GM11168 (cell line): ENCODE results near the gene OBP2B.
"Not testable (repeated sequence)": the region's sequence is repeated elsewhere in the genome, so short reads cannot be mapped to it uniquely, and the experiment has no call there.

Source experiments
- in situ Hi-C: fragments of 300-500 bp; cut with MboI; formaldehyde crosslinking; loops from one replicate; pipeline ENCODE4 v1.12.0; 2022; ENCODE audit warnings: low sequenced_read_pairs; ENCODE audit not compliant: unreplicated experiment

The OBP2B gene, protein sequence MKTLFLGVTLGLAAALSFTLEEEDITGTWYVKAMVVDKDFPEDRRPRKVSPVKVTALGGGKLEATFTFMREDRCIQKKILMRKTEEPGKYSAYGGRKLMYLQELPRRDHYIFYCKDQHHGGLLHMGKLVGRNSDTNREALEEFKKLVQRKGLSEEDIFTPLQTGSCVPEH

DNA sequence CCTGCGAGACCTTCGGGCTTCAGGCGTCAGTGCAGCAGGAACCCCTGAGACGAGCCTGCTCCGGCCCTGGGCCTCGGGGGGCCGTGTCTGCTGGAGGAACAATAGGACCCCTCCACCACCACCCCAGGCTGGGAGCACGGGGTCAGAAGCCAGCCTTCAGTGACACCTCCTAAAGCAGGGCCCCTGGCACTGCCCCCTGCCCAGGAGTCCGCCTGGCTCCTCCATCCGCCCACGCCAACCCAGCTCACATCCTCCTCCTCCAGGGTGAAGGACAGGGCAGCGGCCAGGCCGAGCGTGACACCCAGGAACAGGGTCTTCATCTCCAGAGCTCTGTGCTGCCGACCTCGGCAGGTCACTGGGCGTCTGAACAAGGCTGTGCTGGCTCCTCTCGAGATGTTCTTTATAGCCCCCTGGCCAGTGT, at the start of gene OBP2B:
Gene OBP2B, minus strand, starts transcription at position 371 of the 421 bp plus-strand sequence. Its CDS starts 51 bp downstream, at position 320.
- in situ Hi-C loops = not testable (repeated sequence)

DNA sequence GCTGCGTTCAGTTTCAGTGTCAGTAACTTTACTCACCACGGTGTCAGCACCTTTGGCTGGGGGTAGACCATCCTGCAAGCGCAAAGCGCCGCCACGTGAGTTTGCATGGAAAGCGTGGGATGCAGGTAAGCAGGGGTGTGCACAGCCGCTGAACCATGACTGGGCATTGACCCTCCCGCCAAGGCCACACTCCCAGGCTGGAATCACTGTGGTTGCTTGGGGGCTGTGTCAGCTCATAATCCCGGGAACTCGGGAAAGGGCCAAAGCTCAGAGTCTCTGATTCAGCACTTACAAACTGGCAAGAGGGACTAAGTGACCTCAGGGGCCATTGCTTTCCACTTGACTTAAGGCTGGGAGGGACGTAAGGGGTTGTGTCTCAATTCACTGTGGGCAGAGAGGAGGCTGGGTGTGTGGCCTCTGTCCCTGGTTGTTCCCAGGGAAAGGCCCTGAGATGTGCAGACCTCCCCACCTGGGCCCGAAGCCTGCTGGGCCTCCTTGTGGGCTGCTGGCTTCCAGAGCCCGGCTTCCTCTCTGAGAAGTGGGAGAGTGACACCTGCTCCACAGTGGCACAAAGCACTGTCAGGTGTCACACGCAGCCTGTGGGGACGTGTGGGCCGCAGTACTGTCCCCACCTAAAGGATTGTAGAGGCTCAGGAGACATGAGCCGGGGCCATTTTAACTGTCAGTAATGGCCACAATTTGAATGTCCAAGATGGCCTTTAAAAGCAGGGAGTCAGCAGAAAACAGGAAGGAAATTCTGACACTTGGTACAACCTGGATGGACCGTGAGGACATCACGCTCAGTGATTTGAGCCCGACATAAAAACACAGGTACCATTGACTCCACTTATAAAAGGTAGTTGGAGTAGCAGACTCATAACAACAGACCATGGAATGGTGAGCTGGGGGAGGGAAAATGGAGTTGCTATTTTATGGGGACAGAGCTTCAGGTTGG, 49.3 kb upstream of the OBP2B start:
- in situ Hi-C loops = no loop called here

DNA sequence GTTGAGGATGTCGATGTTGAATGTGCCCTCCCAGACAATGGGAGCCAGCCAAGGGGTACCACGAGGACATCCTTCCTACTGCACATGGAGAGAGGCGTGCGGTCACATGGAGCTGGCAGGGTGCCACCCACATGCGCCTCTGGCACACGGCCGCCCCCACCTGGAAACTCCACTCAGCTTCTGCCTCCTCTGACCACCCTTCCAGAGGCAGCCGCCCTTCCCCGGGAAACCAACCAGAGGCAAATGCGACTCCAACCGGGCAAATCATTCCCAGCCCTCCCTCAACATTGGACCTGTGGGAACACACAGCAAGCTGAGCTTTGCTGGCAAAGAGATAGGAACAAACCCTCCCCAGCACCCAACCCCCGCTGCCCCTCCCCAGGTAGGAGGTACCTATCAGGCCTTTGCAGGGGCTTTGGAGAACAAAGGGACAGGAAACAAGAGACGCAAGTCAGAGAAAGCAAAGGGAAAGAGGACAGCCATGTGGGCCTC, 48.5 kb upstream of the OBP2B start:
- in situ Hi-C loops = no loop called here

DNA sequence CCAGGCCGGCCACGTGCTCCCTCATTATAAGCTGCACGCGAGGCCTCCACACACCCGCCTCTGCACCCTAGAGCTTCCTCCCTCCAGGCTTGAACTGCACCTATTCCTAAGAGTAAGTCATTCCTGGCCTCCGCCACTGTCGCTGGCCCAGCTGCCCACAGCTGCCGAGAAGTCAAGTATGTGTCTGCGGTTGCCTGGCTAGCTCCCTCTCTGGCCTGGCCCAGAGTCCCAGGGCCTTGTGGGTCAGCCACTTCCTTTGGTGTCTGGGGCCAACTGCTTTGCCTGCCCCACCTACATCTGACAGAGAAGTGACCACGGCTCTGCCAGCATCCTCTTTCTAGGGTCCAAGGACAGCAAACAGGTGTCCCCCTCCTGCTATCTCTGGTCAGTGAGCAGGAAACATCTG, 47.6 kb upstream of the OBP2B start:
- in situ Hi-C loops = no loop called here

DNA sequence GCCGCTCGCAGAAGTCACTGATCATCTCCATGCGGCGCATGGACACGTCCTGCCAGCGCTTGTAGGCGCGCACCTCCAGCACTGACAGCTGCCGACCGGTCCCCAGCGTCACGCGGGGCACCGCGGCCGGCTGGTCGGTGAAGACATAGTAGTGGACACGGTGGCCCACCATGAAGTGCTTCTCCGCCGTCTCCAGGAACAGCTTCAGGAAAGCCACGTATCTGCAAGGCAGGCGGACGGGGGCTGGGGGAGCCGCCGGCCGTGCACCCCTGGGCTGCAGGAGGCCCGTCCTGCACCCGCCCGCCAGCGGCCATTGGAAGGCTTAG, 47.0 kb upstream of the OBP2B start:
- in situ Hi-C loops = no loop called here

DNA sequence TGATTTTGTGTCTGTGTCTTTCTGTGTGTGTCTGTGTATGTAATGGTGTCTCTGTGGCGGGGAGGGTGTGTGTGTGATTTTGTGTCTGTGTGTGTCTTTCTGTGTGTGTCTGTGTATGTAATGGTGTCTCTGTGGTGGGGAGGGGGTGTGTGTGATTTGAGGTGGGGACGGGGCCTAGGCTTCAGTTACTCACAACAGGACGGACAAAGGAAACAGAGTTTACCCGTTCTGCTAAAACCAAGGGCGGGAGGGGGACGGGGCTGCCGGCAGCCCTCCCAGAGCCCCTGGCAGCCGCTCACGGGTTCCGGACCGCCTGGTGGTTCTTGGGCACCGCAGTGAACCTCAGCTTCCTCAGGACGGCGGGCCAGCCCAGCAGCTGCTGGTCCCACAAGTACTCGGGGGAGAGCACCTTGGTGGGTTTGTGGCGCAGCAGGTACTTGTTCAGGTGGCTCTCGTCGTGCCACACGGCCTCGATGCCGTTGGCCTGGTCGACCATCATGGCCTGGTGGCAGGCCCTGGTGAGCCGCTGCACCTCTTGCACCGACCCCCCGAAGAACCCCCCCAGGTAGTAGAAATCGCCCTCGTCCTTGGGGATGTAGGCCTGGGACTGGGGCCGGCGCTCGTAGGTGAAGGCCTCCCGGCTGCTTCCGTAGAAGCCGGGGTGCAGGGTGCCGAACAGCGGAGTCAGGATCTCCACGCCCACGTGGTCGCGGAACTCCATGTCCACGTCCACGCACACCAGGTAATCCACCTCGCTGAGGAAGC, 46.5 kb upstream of the OBP2B start:
- in situ Hi-C loops = no loop called here

DNA sequence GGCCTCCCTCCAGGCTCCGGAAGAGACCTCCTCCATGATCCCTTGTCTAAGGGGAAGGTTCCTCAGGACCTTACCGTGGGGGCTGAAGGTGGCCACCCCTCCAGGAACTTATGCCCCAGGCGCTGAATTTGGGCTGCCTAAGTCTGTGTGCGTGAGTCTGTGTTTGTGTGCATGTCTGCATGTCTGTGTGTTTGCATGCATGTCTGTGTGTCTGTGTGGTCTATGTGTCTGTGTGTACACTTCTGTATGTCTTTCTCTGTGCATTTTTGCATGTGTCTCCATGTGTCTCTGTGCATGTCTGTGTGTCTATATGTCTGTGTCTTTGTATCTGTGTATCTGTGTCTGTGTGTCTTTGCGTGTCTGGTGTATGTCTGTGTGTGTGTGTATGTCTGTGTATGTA, 45.4 kb upstream of the OBP2B start:
- in situ Hi-C loops = no loop called here

DNA sequence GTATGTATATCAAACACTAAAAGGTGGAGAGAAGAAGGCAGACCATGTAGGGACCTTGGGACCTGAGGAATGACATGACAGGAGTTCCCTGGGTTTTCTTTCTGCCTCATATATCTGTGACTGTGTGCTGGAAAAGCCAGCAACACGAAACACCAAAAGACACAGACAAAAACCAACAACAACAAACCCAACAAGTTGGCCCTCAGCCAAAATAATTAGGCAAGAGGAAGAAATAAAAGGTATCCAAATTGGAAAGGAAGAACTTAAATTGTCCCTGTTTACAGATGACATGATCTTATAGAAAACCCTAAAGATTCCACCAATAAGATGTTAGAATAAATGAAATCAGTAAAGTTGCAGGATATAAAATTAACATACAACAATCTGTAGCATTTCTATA, 44.2 kb upstream of the OBP2B start:
- in situ Hi-C loops = no loop called here

DNA sequence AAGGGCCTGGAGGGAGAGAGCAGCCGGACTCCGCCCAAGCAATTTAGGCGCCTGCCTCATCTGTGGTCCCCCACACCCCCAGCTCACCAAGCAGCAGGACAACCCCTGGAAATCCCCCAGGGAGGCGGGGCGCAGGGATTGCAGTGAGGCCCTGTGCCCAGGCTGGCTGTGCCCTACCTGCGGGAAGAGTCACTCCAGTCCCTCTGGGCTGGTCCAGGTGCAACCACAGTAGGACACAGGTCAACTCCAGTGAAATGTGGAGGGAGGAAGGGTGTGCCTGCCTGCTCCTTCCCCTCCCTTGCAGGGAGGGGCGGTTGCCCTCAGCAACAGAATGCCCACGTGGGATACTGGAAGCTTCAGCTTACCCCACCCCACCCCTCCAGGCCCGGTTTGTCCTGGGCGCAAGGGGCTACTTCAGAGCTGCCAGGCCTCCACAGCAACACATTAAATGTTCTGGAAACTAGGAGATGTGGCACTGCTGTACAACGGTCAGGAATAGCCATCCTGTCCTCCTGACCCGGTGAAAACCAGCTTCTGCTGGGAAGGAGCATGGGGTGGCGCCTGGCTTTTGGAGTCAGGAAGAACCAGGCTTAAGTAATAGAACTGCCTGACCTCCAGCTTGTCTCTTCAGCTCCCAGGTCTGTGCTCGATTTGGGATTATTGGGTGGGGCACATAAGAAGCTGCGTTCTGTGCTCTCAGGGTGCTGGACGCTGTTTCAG, 43.4 kb upstream of the OBP2B start:
- in situ Hi-C loops = no loop called here

DNA sequence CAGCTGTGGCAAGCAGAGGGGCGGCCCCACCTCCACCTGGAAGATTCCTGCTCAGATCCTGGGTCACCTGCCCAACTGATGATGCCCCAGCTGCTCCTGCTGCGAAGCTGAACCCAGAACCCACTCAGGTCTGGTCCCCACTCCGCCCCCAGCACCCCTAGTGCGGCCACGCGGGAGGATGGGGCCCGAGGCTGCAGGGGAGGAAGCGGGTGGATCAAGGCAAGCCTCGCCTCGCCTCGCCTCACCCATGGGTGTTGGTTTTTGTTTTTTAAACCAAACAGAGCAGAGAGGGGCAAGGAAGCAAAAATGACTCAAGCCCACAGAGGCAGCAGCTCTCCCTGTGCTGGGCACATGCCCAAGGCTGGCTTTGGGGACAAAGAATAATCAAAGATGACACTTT, 42.7 kb upstream of the OBP2B start:
- in situ Hi-C loops = no loop called here

DNA sequence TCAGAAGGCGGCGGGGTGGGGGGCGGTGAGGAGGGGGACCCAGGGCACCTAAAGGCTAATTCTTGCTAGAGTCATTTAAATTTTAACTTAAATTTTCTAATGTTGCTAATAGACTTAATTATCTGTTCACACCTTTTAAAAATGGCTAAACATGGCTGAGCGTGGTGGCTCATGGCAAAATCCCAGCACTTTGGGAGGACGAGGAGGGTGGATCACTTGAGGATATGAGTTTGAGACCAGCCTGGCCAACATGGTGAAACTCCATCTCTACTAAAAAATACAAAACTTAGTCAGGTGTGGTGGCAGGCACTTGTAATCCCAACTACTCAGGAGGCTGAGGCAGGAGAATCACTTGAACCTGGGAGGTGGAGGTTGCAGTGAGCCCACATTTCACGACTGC, 42.2 kb upstream of the OBP2B start:
- in situ Hi-C loops = not testable (repeated sequence)

DNA sequence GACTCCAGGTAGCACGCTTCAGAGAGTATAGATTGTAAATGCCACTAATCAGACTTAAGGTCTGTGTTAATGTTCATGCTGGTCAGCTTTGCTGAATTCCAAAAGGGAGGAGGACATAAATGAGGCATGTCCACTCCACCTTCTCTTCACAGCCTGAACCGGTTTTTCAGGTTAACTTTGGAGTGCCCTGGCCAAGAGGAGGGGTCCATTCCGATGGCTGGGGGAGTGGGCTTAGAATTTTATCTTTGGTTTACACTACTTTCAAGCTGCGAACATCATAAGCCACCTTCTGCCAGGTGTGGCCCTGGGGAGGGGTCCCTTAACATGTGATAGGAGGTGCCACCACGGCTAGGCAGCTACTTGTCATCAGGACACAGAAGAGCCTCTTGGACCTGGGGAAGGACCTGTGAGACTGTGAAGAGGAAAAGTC, 41.7 kb upstream of the OBP2B start:
- in situ Hi-C loops = no loop called here

DNA sequence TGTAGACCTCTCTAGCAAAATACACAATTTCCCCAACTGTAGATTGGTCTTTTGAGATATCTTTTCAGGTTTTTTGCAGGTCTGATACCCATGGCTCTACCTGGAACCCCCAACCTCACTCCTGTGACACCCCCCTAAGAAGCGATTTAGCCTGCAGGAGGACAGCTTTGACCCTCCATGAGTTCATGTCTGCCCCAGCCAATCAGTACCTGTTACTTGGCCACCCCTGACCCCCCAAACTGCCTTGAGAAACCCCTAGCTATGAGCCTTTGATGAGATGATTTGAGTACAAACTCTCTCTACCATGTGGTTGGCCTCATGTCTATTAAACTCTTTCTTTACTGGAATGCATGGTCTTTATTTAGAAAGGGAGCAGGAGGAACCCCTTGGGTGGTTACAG, 40.3 kb upstream of the OBP2B start:
- in situ Hi-C loops = no loop called here

DNA sequence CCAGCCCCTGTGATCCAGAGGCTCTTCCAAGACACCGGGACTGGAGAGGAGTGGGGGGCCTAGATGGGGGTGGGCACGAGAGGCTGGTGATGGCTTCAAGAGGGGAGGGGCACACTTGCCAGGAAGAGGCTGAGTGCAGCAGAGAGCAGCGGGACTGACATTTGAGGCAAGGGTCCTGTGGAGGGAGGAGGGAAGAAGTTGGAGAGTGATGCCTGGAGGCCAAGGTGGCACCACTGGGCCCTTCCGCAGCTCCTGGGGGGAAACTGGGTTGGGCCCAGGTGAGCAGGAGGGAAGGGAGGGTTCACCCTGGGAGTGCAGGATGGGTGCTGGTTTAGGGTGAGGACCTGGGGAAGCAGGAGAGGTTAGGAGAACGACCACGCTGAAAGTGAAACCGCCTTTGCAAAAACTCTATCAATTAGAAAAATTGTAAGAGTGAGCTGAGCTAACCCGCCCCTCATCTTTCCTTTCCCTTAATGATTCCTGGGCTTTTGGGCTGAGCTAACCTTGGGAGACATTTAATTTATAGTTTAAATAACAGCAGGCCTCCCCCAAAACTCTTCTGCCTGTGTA, 39.8 kb upstream of the OBP2B start:
- in situ Hi-C loops = no loop called here

DNA sequence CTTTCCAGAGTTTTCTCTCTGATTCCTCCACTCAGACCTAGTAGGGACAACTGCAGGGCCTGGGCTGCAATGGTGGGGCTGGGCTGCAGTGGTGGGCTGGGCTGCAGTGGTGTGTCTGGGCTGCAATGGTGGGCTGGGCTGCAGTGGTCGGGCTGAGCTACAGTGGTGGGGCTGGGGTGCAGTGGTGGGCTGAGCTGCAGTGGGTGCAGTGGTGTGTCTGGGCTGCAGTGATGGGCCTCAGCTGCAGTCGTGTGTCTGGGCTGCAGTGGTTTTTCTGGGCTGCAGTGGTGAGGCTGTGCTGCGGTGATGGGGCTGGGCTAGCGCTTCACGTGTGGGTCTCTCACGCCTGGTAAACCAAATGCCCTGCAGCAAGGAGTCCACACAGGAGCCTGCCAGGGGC, 38.6 kb upstream of the OBP2B start:
- in situ Hi-C loops = no loop called here

DNA sequence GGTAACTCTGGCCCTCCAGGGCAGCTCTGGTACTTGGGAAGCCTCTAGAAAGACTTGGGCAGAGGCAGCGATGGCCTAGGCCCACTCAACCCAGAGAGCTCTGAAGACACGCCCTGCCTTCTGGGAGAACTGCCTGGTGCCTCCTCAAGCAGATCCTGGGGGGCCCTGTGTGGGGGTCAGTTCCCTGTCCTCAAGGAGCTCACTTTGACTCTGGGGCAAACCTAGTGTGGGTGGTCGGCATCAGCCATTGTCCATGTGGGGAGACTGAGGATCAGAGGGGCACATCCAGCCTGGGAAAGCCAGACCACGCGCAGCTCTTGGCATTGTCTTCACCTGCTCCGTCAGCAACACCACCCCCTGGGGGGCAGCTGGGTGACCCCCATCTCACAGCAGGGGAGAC, 37.9 kb upstream of the OBP2B start:
- in situ Hi-C loops = no loop called here

DNA sequence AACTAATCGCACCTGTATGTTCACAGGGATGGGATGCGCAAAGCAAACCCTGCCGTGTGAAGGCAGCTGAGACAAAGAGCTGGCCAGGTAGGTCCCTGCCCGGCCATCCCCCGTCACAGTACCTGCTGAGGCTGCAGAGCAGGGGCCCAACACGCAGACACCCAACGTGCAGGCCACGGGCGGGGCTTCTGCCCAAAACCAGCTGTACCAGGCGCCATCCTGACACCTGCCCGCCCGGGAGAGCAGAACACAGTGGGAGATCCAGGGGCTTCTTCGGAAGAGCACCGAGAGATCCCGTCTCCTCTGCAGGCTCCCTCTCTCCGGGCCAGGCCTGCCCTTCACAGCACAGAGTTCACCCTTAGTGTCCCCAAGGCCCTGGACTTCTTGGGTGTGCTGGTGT, 37.5 kb upstream of the OBP2B start:
- in situ Hi-C loops = no loop called here

DNA sequence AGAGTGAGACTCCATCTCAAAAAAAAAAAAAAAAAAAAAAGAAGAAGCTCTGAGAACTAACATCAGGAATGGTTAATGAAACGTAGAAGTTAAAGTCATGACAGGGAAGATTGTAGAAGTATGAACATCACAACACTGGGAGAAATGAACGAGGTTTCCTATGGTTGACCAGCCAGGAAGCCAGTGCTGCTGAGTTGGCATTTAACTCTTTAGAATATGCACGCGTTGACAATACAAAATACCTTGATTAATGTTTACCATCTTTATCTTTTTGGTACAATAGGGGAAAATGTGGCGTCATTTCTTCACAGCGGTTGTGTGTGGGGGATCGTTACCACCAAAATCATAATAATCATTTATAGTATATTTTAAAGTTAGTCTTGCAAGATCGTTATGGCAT, 33.9 kb upstream of the OBP2B start:
- in situ Hi-C loops = no loop called here

DNA sequence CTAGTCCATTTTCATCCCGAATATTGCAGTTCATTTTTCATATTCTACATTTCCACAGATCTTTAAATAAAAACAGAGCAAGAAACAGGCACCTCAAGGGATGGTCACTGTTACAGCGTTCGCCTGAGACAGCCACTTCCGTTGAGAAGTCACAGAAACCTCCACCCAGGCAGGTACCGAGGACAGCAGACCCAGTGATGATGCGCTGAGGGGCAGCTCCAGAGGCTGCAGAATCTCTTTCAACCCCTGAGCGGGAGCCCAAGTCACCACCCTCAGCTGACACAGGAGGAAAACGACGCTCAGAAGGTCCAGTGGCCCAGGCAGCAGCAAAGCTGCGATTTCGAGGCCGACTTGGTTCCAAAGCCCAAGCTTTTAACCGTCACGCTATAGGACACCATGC, 33.2 kb upstream of the OBP2B start:
- in situ Hi-C loops = no loop called here

DNA sequence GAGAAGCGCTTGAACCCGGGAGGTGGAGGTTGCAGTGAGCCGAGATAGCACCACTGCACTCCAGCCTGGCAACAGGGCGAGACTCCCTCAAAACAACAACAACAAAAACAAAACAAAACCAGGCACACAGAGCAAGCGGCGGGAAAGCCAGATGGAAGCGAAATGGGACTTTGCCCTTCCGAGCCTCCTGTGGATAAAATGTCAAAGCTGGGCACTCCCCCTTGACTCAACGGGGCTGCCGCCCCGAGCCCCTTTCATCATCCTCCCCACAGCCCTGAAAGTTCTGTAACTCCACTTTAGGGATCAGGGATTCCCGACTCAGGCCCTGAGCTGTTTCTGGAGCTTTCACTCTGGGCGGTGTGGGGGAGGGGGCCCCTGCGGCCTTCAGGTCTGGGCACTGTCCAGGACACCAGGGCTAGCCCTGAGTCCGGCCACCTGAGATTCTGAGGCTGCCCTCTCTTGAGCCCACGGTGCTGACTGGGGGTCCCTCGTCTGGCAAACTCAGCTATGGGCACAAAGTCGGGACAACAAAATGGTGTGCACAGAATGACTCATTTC, 30.6 kb upstream of the OBP2B start:
- in situ Hi-C loops = no loop called here
